OCI-M2 (cell line): Measurements from ENCODE around the gene LTBP4.

ENCODE experiments used
- DNase-seq: peaks from one replicate; lab custom pipeline; 2025; ENCODE audit not compliant: unreplicated experiment; lab: John Stamatoyannopoulos, UW

Gene LTBP4

DNA sequence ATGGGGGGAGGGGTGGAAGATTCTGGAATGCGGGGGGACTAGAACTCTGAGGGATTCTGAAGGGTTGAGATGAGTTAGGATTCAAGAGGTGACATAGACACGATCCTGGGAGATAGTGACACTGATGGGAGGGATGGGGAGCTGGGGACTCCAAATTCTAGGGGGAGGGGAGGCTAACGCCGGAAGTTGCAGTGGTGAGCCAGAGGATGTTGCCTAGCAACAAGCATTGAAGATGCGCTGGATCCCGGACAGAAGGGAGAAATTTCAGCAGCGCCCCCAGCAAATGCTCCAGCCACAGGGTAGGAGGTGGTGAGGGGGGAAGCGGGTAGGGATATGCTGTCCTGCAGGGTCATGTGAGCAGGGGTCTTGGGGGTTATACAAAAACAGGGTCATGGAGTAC, 6.9 kb upstream of the LTBP4 start:
- DNase-seq = no peak

DNA sequence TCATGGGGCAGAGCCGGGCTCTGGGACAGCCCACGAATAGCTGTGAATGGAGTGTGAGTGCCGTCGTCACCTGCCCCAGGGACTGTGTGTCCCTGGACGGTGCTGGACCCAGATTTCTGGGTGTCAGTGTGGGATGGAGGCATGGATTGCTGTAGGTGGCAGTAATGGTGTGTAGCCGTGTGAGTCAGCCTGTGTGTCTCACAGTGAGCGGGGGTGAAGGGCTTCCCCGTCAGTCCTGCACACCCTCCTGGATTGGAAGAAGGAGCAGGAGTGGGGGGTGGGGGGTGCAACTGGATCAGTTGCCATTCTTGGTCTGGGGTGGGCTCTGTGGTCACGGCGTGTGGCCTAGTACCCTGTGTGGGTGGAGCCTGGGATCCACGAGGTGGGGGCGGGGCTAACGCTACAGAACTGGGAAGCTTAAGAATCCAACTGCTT, 6.5 kb upstream of the LTBP4 start:
- no peak for DNase-seq

DNA sequence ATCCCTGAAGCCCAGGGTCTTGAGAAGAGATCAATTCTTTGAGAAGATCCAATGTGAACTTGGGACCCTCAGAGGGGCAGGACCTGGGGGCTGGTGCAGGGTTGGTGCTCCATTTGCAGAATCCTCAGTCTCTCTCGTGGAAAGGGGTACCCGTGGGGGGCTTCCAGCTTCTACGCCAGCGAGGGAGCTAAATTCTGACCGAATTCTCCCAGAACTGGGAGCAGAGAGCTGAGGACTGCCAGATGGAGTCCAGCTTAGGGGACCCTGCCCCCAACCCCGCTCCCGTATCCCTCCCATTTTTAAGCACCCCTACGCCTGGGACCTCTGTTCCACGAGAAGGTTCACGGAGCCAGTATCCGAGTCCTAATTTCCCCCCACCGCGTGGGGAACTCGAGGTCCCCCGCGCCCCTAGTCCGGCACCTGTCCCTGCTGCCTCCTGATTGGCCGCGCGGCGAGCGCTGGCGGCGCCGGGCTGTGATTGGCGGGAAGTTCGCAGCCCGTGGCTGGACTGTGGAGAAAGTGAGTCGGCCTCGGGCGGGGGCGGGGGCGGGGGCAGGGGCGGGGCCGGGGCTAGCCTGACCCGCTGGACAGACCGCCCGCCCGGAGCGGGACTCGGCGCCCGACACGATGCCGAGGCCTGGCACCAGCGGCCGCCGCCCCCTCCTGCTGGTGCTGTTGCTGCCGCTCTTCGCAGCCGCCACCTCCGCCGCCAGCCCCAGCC, 4.4 kb upstream of the LTBP4 start:
- no peak for DNase-seq

DNA sequence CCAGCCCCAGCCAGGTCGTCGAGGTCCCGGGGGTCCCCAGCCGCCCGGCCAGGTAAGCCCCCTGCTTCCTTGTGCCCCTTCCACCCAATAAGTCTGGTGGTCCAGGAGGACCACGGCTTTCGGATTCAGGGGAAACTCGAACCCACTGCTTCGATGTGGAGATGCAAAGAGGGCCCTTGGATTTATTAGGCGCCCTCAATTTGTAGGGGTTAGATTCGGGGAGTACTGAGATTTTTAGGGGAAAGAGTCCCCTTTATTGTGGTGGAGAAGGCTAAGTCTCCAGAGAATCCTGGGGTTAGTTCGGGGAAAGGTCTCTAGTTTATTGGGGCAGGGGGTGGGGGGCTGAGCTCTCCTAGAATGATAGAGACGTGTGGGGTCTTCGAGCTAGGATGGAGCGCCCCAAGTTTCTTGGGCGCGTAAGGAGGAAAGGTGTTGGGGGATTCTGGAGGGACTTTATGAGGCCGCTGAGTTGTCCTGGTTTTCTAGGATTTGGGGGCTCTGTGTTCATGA, 3.8 kb upstream of the LTBP4 start:
- no peak for DNase-seq

DNA sequence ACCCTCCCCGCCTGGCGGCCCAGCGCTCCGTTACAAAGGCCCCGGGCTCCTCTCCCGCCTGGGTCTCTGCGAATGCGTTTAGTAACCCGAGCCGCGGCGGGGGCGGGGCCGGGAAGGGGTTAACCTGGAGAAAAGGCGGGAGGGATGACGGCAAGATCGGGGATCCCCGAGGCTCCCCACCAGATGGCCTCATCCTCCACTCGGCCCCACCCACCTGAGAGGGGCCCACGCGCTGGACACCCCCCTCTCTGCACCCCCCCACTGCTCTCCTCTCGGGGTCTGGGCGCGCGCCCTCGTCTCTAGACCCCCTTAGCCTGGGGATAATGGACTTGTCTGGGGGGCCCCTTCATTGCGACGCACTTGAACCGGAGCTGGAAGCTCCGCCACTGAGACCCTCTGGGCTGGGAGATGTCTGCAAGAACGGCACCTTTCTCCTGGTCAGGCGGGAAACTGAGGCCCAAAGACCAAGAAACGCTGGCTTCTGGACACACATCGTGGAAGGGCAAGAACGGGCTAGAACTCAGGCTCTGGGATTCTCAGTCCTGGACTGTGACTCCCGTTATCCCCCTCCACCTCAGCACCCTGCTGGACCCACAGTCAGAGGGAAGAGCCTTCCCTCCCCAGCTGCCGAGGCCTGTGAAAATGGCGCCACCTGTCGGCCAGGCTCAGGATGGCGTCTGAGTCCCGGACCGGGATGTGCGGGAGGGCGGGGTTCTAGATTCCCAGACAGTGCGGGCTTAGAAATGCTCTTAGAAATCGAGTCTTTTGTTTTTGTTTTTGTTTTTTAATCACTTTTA, 2.9 kb upstream of the LTBP4 start:
- DNase-seq = peak; percentile 80

DNA sequence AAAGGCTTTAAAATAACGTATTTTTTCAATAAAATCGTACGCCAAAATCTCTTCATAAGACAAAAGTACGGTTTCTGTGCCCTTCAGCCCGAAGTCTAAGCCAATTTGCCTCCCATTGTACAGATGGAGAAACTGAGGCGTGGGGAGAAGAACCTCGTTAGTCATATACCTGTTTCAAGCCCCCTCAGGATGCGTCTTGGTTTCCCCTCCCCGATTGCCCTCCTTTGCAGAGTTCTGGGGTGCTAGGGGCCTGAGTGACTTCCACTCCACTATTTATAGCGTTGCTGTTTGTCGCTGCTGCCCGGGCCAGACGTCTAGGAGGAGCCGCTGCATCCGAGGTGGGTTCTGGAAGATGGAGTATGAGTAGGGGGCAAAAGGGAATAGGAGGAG, 2.3 kb upstream of the LTBP4 start:
- no peak for DNase-seq

DNA sequence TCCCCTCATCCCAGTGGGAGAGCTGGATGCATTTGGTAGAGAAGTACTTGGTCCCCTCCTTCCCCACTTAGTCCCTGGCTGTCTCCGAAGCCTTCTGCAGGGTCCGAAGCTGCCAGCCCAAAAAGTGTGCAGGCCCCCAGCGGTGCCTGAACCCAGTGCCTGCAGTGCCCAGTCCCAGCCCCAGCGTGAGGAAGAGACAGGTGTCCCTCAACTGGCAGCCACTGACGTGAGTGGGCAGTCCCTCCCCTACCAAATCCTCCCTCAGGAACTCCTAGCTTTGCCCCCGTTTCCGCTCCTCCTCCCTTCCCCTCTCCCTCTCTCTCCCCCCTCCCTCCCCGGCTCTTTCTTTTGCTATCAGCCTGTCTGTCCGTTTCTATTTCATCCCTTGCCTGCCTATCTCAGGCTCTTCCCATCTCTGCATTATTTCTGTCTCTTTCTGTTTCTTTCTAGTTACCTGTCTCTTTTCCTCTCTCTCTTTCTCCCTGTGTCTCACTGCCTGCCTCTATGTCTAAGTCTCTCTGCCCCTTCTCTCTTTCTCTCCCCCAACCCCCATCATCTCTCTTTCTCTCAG, 1.8 kb upstream of the LTBP4 start:
- DNase-seq = peak; percentile 60

DNA sequence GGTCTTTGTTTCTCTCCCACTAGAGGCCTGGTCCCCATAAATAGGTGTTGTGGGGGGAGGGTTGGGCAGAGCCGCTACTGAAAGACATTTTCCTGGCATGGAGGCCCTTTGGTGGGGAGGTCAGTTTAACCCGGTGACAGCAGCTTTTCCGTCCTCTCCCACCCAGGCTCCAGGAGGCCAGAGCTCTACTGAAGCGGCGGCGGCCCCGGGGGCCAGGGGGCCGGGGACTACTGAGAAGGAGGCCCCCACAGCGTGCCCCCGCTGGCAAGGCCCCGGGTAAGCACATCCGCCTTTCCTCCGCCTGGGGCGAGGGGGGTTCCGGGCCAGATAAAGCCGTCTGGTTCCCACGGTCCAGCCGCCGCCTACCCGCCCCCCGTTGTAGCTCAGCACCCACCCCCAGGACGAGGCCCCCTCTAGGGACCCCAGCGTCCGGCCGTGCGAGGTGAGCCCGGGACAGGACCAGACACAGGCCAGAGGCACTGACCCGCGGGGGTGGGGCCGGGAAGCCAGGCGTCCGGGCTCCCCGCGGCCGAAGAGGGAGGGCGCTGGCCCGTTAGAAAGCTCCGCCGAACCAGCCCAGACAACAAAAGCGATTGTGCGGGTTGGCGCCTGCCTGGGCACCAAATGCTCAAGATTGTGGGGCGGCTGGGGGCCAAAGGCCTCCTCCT, 1.1 kb upstream of the LTBP4 start:
- DNase-seq = no peak

DNA sequence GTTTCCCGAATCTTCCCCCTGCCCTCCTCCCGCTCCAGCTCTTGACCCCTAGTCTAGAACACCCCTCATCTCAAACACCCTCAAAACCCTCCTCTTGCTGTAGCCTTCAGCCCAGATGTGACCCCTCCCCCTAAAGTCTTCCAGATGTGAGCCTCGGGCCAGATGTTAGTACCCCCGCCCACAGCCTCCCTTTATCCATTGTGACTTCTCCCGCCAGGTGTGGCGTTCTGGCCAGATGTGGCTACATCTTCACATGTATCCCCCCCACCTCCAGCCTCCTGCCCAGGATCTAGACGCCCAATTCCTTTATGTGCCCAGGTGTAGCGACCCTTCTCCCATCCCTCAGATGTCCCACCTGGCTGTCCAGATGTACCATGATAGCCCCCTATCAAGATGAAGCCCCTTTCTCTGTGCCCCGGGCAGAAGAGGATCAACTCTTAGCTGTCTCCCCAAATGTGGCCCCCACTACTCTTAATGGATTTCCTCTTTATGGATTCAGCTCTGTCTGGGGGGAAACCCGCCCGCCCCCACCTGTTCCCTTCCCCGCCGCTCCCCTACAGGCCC, 517 bp upstream of the LTBP4 start:
- DNase-seq = no peak

DNA sequence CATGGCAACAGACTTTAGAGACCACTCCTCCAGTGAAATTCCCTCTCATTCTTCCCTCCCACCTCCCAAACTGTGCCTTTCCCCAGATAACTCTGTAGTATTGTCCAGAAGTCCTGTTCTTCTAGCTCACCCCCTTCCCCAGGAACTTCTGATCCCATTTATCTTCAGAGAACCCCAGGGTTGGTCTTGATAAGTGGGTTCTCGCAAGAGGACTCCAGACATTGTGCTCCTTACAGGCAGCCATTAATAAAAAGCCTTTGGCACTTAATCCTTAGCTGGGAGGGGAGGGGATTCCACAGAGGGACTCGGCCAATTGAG, 1.9 kb downstream of the LTBP4 start:
- no peak for DNase-seq

DNA sequence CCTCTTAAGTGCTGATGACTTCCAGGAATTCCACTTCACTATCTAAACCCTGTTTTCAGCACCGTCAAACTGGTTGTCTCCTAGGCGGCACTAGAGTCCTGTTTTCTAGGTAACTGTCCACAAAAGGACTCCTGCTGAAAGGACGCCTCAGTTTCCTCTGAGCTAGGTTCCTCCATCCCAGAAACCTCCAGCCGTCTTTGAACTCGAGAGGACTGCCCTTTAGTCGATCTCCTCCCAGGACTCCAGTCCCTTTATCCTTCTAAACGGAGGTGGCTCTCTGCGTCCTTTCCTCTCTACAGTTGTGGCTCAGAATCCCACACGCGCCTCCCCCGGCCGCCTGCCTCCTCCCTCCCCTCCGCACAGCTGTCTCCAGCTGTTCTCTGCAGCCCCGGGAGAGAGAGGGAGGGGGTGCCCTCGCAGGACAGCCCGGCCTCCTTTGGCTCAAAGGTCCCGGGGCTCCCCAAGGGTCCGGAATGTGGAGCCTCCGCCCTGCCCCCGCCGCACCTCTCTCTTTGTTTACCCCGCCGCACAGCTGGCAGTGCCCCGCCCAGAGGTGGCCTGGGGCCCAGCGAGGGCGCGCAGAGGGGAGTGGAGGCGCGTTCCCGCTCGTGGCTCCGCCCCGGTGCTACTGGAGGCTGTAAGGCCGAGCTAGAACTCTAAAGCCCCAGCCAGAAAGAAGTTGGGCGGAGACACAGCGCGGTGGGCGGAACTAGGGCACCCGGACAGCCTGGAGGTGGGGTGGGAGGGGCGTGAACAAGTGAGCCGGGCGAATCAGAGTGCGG, 2.4 kb downstream of the LTBP4 start:
- peak; percentile 95 for DNase-seq

DNA sequence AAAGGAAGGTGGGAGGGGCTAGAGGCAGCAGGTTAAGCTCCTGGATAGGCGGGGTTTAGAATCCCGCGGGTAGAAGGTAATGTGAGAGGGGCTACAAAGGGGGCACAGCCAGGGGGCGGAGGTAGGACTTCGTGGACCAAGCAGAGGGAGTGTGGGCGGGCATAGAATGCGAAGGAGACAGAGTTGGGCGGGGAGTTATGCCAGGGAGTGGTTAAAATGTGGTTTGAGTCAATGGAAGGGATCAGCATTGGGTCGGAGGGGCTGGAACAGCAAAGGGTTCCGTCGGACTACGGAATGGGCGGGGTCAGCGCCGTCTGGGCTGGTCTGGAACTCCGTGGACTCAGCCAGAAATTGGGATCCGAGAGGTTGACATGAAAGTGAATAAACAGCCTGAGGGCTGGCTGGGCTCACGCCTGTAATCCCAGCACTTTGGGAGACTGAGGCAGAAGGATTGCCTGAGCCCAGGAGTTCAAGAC, 3.0 kb downstream of the LTBP4 start:
- no peak for DNase-seq

DNA sequence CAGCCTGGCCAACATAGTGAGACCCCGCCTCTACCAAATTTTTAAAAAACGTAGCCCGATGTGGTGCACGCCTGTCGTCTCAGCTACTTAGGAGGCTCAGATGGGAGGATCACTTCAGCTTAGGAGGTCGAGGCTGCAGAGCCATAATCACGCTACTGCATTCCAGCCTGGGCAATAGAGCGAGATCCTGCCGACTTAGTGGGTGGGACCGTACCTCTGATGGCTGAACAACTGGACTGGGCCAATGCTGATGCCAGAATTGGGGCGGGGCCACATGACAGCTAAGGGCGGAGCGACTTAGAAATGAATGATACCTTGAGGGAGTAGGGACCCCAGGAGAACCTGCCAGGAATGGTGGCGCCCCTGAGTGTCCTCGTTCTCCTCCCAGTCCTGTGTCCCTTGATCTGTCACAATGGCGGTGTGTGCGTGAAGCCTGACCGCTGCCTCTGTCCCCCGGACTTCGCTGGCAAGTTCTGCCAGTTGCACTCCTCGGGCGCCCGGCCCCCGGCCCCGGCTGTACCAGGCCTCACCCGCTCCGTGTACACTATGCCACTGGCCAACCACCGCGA, 3.6 kb downstream of the LTBP4 start:
- no peak for DNase-seq

DNA sequence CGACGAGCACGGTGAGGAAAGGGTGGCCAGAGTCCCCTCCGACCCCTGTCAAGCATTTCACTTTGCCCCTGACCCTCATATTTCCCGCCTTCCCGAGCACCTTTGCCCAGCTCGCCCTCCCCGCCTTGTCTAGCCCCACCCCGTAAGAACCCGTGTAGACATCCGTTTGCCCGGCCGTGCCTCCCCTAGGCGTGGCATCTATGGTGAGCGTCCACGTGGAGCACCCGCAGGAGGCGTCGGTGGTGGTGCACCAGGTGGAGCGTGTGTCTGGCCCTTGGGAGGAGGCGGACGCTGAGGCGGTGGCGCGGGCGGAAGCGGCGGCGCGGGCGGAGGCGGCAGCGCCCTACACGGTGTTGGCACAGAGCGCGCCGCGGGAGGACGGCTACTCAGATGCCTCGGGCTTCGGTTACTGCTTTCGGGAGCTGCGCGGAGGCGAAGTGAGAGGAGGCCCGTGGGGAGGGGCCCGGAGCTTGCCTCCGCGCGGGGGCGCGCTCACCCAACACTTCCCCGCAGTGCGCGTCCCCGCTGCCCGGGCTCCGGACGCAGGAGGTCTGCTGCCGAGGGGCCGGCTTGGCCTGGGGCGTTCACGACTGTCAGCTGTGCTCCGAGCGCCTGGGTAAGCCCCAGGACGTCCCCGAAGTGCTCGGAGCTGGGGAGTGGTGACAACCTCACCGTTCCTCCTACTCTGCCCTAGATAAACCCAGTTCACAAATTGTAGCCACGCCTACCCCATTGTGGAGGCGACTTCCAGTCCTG, 4.2 kb downstream of the LTBP4 start:
- no peak for DNase-seq

DNA sequence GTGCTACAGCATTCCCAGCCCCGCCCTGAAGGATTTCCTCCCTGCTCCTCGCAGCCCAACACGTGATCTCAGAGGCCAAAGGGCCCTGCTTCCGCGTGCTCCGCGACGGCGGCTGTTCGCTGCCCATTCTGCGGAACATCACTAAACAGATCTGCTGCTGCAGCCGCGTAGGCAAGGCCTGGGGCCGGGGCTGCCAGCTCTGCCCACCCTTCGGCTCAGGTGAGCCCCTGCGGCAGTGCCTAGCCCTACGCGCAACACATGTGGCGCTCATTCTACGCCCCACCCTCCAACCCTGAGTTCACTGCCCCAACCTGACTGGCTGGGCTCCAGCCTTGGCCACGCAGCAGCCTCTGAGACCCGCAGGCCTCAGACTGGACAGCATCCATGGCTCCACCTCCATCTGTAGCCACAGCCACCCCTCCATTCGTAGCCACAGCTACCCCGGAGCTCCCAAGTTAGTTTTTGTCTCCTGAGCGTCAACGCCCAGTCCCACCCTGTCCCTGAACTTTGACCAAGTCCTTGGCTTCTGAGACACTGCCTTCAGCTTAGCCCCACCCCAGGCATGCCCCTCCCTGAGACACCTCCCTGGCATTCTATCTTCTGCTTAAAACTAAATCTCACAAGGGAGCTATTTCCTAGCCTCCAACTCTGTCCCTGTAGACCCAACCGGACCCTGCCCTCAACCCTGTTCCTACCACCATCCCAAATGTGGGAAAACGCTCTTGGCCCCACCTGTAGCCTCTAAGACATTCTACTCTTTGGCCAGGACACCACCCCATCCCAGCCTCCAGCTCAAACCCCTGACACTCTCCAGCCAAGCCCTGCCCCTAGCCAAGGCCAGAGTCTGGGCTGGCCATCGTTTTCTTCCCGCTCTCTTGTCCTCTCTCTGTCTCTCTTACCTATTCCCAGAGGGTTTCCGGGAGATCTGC, 6.4 kb downstream of the LTBP4 start:
- no peak for DNase-seq

DNA sequence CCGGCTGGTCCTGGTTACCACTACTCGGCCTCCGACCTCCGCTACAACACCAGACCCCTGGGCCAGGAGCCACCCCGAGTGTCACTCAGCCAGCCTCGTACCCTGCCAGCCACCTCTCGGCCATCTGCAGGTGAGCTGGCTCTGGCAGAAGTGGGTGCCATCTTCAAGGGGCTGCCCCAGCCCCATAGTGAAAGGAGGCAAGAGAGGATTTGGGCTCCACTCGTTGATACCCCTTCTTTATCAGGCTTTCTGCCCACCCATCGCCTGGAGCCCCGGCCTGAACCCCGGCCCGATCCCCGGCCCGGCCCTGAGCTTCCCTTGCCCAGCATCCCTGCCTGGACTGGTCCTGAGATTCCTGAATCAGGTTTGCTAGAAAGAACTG, 7.1 kb downstream of the LTBP4 start:
- no peak for DNase-seq

DNA sequence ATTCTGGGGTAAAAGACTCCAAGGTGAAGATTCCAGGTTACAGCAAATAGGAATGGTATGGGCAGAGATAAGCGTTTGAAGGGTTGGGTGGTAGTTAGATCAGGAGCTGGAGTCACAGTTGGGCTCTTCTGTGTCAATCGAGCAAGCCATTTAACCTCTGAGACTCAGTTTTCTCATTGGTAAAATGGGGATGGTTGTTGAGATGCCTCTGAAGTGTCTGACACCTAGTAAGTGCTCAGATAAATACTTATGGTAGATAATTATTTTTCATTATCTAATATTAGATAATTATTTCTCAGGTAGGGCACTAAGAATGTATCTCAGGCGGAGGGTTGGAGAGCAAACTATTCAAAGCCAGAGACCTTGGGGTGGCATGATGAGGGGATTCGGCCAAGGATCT, 7.8 kb downstream of the LTBP4 start:
- DNase-seq = no peak
